Measurements from ENCODE around the gene PIP5KL1.
A peak's percentile ranks its signal among the peaks of the same experiment; 100 is the strongest.

PIP5KL1 gene

GRCh38 chr9:127934986-127935385 lies 4.4 kb upstream of the PIP5KL1 start:
- Histone ChIP-seq H2BK5ac (ENCODE audit: low read depth, low read length, poor library complexity, severe bottlenecking) (no peak overlapping the region), H3K4ac (ENCODE audit: low read depth in 1 of 2, low read length in 2 of 2) (no peak overlapping the region), H2BK15ac (ENCODE audit: low read depth, poor library complexity, severe bottlenecking) (no peak overlapping the region), H3K4me1 (ENCODE audit: control insufficient read depth, insufficient read depth, low read depth, low read length) (peaks cover 41% of the 10 kb centered on the region), H3K18ac (ENCODE audit: low read depth in 1 of 2, low read length in 2 of 2) (no peak overlapping the region), H3K14ac (ENCODE audit: low read length in 2 of 2) (no peak overlapping the region), H2BK12ac (ENCODE audit: low read length in 2 of 2) (peak overlapping the region in 1 of 2 experiments; percentile 25), H3K79me1 (replicated peaks; ENCODE audit: low read length, poor library complexity, severe bottlenecking) (peaks cover 19% of the 10 kb centered on the region), H3K27me3 (ENCODE audit: control insufficient read depth in 1 of 2, insufficient read depth in 1 of 2, low read length in 2 of 2) (peaks cover 0 to under 1% of the 10 kb centered on the region in 2 experiments), H2AK5ac (ENCODE audit: low read length, severe bottlenecking) (no peak overlapping the region), H3K4me3 (ENCODE audit: insufficient read depth in 1 of 2, low read depth in 1 of 2, low read length in 2 of 2) (no peak overlapping the region), H3K27ac (ENCODE audit: low read length, poor library complexity, severe bottlenecking) (no peak overlapping the region), H2BK120ac (ENCODE audit: low read depth, low read length) (no peak overlapping the region), H3K9ac (ENCODE audit: low read length) (no peak overlapping the region), H2AFZ (ENCODE audit: low read depth, low read length) (no peak overlapping the region), H3K23ac (ENCODE audit: low read length in 2 of 2) (no peak overlapping the region), H4K91ac (ENCODE audit: low read length) (peak overlapping the region; percentile 18), H3K9me3 (ENCODE audit: control insufficient read depth, low read length) (no peaks in the 10 kb centered on the region), H3K36me3 (ENCODE audit: control insufficient read depth in 1 of 2, insufficient read depth in 2 of 2, low read depth in 1 of 2, low read length in 2 of 2) (peaks cover 19 to 26% of the 10 kb centered on the region in 2 experiments), H3K4me2 (ENCODE audit: low read length, poor library complexity, severe bottlenecking) (no peak overlapping the region), H4K8ac (ENCODE audit: low read length) (no peak overlapping the region)
- no peak for DNase-seq
- WGBS = 81% methylated on average over 11 of the region's 11 CpGs

- no peak for DNase-seq
- Histone ChIP-seq H2AK5ac (ENCODE audit: low read length, severe bottlenecking) (no peak overlapping the region), H3K9me3 (ENCODE audit: control insufficient read depth, low read length) (no peaks in the 10 kb centered on the region), H4K8ac (ENCODE audit: low read length) (no peak overlapping the region), H2BK15ac (ENCODE audit: low read depth, poor library complexity, severe bottlenecking) (no peak overlapping the region), H3K27me3 (ENCODE audit: control insufficient read depth in 1 of 2, insufficient read depth in 1 of 2, low read length in 2 of 2) (peaks cover 0 to 8% of the 10 kb centered on the region in 2 experiments), H3K36me3 (ENCODE audit: control insufficient read depth in 1 of 2, insufficient read depth in 2 of 2, low read depth in 1 of 2, low read length in 2 of 2) (peaks cover 14 to 24% of the 10 kb centered on the region in 2 experiments), H3K18ac (ENCODE audit: low read depth in 1 of 2, low read length in 2 of 2) (no peak overlapping the region), H2BK12ac (ENCODE audit: low read length in 2 of 2) (no peak overlapping the region), H3K4me1 (ENCODE audit: control insufficient read depth, insufficient read depth, low read depth, low read length) (peaks cover 41% of the 10 kb centered on the region), H4K91ac (ENCODE audit: low read length) (no peak overlapping the region), H3K23ac (ENCODE audit: low read length in 2 of 2) (no peak overlapping the region), H3K4me3 (ENCODE audit: insufficient read depth in 1 of 2, low read depth in 1 of 2, low read length in 2 of 2) (no peak overlapping the region), H3K9ac (ENCODE audit: low read length) (no peak overlapping the region), H3K4me2 (ENCODE audit: low read length, poor library complexity, severe bottlenecking) (no peak overlapping the region), H2AFZ (ENCODE audit: low read depth, low read length) (no peak overlapping the region), H3K79me1 (replicated peaks; ENCODE audit: low read length, poor library complexity, severe bottlenecking) (peaks cover 19% of the 10 kb centered on the region), H2BK5ac (ENCODE audit: low read depth, low read length, poor library complexity, severe bottlenecking) (no peak overlapping the region), H3K27ac (ENCODE audit: low read length, poor library complexity, severe bottlenecking) (no peak overlapping the region), H3K14ac (ENCODE audit: low read length in 2 of 2) (no peak overlapping the region), H3K4ac (ENCODE audit: low read depth in 1 of 2, low read length in 2 of 2) (no peak overlapping the region), H2BK120ac (ENCODE audit: low read depth, low read length) (no peak overlapping the region)
- 93% methylated on average over 4 of the region's 4 CpGs for WGBS
Observed at GRCh38 chr9:127934248-127934647, 3.7 kb upstream of the PIP5KL1 start.

GRCh38 chr9:127931092-127931881 lies 710 bp upstream of the PIP5KL1 start:
- peak overlapping the region in 1 of 2 experiments; percentile 35 for H3K4ac ChIP-seq (ENCODE audit: low read depth in 1 of 2, low read length in 2 of 2)
- peak overlapping the region; percentile 24 for H3K27ac ChIP-seq (ENCODE audit: low read length, poor library complexity, severe bottlenecking)
- no peak overlapping the region for H2BK120ac ChIP-seq (ENCODE audit: low read depth, low read length)
- H3K23ac ChIP-seq (ENCODE audit: low read length in 2 of 2) = no peak overlapping the region
- H3K79me1 ChIP-seq (replicated peaks; ENCODE audit: low read length, poor library complexity, severe bottlenecking) = peaks cover 19% of the 10 kb centered on the region
- peak overlapping the region; percentile 52 to 80 for H3K4me3 ChIP-seq (ENCODE audit: insufficient read depth in 1 of 2, low read depth in 1 of 2, low read length in 2 of 2)
- H2BK15ac ChIP-seq (ENCODE audit: low read depth, poor library complexity, severe bottlenecking) = no peak overlapping the region
- peaks cover 0 to 30% of the 10 kb centered on the region in 2 experiments for H3K27me3 ChIP-seq (ENCODE audit: control insufficient read depth in 1 of 2, insufficient read depth in 1 of 2, low read length in 2 of 2)
- H3K14ac ChIP-seq (ENCODE audit: low read length in 2 of 2) = no peak overlapping the region
- peaks cover 12 to 23% of the 10 kb centered on the region in 2 experiments for H3K36me3 ChIP-seq (ENCODE audit: control insufficient read depth in 1 of 2, insufficient read depth in 2 of 2, low read depth in 1 of 2, low read length in 2 of 2)
- peaks cover 48% of the 10 kb centered on the region for H3K4me1 ChIP-seq (ENCODE audit: control insufficient read depth, insufficient read depth, low read depth, low read length)
- no peak overlapping the region for H4K91ac ChIP-seq (ENCODE audit: low read length)
- no peaks in the 10 kb centered on the region for H3K9me3 ChIP-seq (ENCODE audit: control insufficient read depth, low read length)
- H3K9ac ChIP-seq (ENCODE audit: low read length) = peak overlapping the region; percentile 86
- H3K4me2 ChIP-seq (ENCODE audit: low read length, poor library complexity, severe bottlenecking) = peak overlapping the region; percentile 90
- no peak overlapping the region for H2AK5ac ChIP-seq (ENCODE audit: low read length, severe bottlenecking)
- 15% methylated on average over 17 of the region's 18 CpGs for WGBS
- H4K8ac ChIP-seq (ENCODE audit: low read length) = peak overlapping the region; percentile 28
- DNase-seq = peak; percentile 93
- H2AFZ ChIP-seq (ENCODE audit: low read depth, low read length) = no peak overlapping the region
- no peak overlapping the region for H2BK5ac ChIP-seq (ENCODE audit: low read depth, low read length, poor library complexity, severe bottlenecking)
- peak overlapping the region; percentile 12 to 51 for H2BK12ac ChIP-seq (ENCODE audit: low read length in 2 of 2)
- peak overlapping the region; percentile 38 to 64 for H3K18ac ChIP-seq (ENCODE audit: low read depth in 1 of 2, low read length in 2 of 2)

GRCh38 chr9:127929625-127929979 lies 975 bp downstream of the PIP5KL1 start:
- no peak overlapping the region for H3K4me2 ChIP-seq (ENCODE audit: low read length, poor library complexity, severe bottlenecking)
- H2AFZ ChIP-seq (ENCODE audit: low read depth, low read length) = no peak overlapping the region
- H3K14ac ChIP-seq (ENCODE audit: low read length in 2 of 2) = no peak overlapping the region
- H3K4me1 ChIP-seq (ENCODE audit: control insufficient read depth, insufficient read depth, low read depth, low read length) = peaks cover 37% of the 10 kb centered on the region
- H3K4me3 ChIP-seq (ENCODE audit: insufficient read depth in 1 of 2, low read depth in 1 of 2, low read length in 2 of 2) = no peak overlapping the region
- DNase-seq = no peak
- WGBS = 83% methylated on average over 10 of the region's 10 CpGs
- no peak overlapping the region for H2AK5ac ChIP-seq (ENCODE audit: low read length, severe bottlenecking)
- H3K23ac ChIP-seq (ENCODE audit: low read length in 2 of 2) = no peak overlapping the region
- H2BK12ac ChIP-seq (ENCODE audit: low read length in 2 of 2) = peak overlapping the region in 1 of 2 experiments; percentile 21
- no peak overlapping the region for H3K27ac ChIP-seq (ENCODE audit: low read length, poor library complexity, severe bottlenecking)
- H2BK15ac ChIP-seq (ENCODE audit: low read depth, poor library complexity, severe bottlenecking) = no peak overlapping the region
- H4K8ac ChIP-seq (ENCODE audit: low read length) = no peak overlapping the region
- no peak overlapping the region for H4K91ac ChIP-seq (ENCODE audit: low read length)
- peaks cover 2 to 12% of the 10 kb centered on the region in 2 experiments for H3K36me3 ChIP-seq (ENCODE audit: control insufficient read depth in 1 of 2, insufficient read depth in 2 of 2, low read depth in 1 of 2, low read length in 2 of 2)
- no peak overlapping the region for H2BK5ac ChIP-seq (ENCODE audit: low read depth, low read length, poor library complexity, severe bottlenecking)
- H3K9ac ChIP-seq (ENCODE audit: low read length) = no peak overlapping the region
- no peak overlapping the region for H2BK120ac ChIP-seq (ENCODE audit: low read depth, low read length)
- peak overlapping the region in 1 of 2 experiments; percentile 13 for H3K4ac ChIP-seq (ENCODE audit: low read depth in 1 of 2, low read length in 2 of 2)
- peaks cover 7% of the 10 kb centered on the region for H3K79me1 ChIP-seq (replicated peaks; ENCODE audit: low read length, poor library complexity, severe bottlenecking)
- H3K18ac ChIP-seq (ENCODE audit: low read depth in 1 of 2, low read length in 2 of 2) = no peak overlapping the region
- peaks cover 0 to 30% of the 10 kb centered on the region in 2 experiments for H3K27me3 ChIP-seq (ENCODE audit: control insufficient read depth in 1 of 2, insufficient read depth in 1 of 2, low read length in 2 of 2)
- no peaks in the 10 kb centered on the region for H3K9me3 ChIP-seq (ENCODE audit: control insufficient read depth, low read length)
